Calu3 (cell line): ENCODE measurements around the gene KMT2D. TPM values are rescaled to one million over a fixed set of nuclear protein-coding genes. Genes with fewer than 3 reads are reported as not detected.

Experiments
- BruUV-seq: library from RNA; stranded (reverse); fragments of 400-500 nt; replicated peaks from 2 replicates; lab custom pipeline; 2021; lab: Mats Ljungman, UMichigan
- CTCF ChIA-PET: fragments of 300-600 bp; sonication (Branson Sonifier 250); formaldehyde crosslinking; loops from one replicate; lab custom pipeline; 2022; ENCODE audit warnings: antibody characterized with exemption; lab: Charles Lee
- DNase-seq: peaks from one replicate; pipeline ENCODE4 v3.0.0; 2022
- H3K27ac Mint-ChIP-seq: one replicate; pipeline ENCODE4 v1.8.0; 2022; ENCODE audit warnings: mixed read lengths; ENCODE audit not compliant: unreplicated experiment
- H3K27me3 Mint-ChIP-seq: one replicate; pipeline ENCODE4 v1.8.0; 2022; ENCODE audit warnings: mixed read lengths; ENCODE audit not compliant: unreplicated experiment
- H3K36me3 Mint-ChIP-seq: one replicate; pipeline ENCODE4 v1.8.0; 2022; ENCODE audit warnings: mild to moderate bottlenecking, moderate library complexity, mixed read lengths; ENCODE audit not compliant: insufficient read depth, unreplicated experiment
- H3K4me1 Mint-ChIP-seq: one replicate; pipeline ENCODE4 v1.8.0; 2022; ENCODE audit warnings: mild to moderate bottlenecking, low read depth, mixed read lengths; ENCODE audit not compliant: unreplicated experiment
- H3K4me3 Mint-ChIP-seq: one replicate; pipeline ENCODE4 v1.8.0; 2022; ENCODE audit warnings: mild to moderate bottlenecking, low read depth, moderate library complexity, mixed read lengths; ENCODE audit not compliant: unreplicated experiment
- H3K9me3 Mint-ChIP-seq: one replicate; pipeline ENCODE4 v1.8.0; 2022; ENCODE audit warnings: low read depth, mixed read lengths; ENCODE audit not compliant: unreplicated experiment
- CTCF ChIP-seq: fragments of 200-600 bp; IDR thresholded peaks from one replicate; pipeline ENCODE4 v1.8.0; 2022; ENCODE audit warnings: antibody characterized with exemption; ENCODE audit not compliant: unreplicated experiment
- intact Hi-C: fragments of 100-400 bp; cut with micrococcal nuclease; formaldehyde crosslinking; loops from one replicate; pipeline ENCODE4 v1.10.0; 2022; ENCODE audit not compliant: unreplicated experiment
- total RNA-seq: library from RNA; stranded (reverse); gene quantifications from 2 replicates; pipeline ENCODE4 v1.2.3, GENCODE V29; 2022

Gene KMT2D
- total RNA-seq, 1 experiment from 2014 or later, result 72.9 TPM

- intact Hi-C loops, result no loop called here
- no TSS peak for BruUV-seq
- TF ChIP-seq CTCF, result no peak
- H3K36me3 Mint-ChIP-seq, result peaks cover 10% of the 10 kb centered on the region
- peaks cover 9% of the 10 kb centered on the region for H3K4me1 Mint-ChIP-seq
- H3K27ac Mint-ChIP-seq, result no peak overlapping the region
- CTCF ChIA-PET, result interaction anchor here (1.9 kb wide), 1 partner anchor 10 kb away, joined by 8 read pairs; no protein-coding TSS in a partner anchor
- no peak for DNase-seq
- H3K27me3 Mint-ChIP-seq, result peaks cover 62% of the 10 kb centered on the region
- no peaks in the 10 kb centered on the region for H3K9me3 Mint-ChIP-seq
- peak overlapping the region; percentile 42 for H3K4me3 Mint-ChIP-seq
These were observed 33.2 kb upstream of the KMT2D start for GRCh38 chr12:49093792-49094159.

GRCh38 chr12:49092816-49093406 lies 32.3 kb upstream of the KMT2D start:
- Mint-ChIP-seq H3K4me3 (no peak overlapping the region), H3K36me3 (peaks cover 10% of the 10 kb centered on the region), H3K27me3 (peaks cover 65% of the 10 kb centered on the region), H3K4me1 (peaks cover 9% of the 10 kb centered on the region), H3K27ac (no peak overlapping the region), H3K9me3 (no peaks in the 10 kb centered on the region)
- BruUV-seq, result no TSS peak
- intact Hi-C loops, result no loop called here
- no peak for DNase-seq
- no peak for TF ChIP-seq CTCF
- CTCF ChIA-PET, result interaction anchor here (0.9 to 1.9 kb wide), 4 partner anchors 8 to 17 kb away, joined by 3 to 8 read pairs (median 4); partner anchors contain the start of gene LMBR1L

- DNase-seq, result peak; percentile 46
- CTCF ChIA-PET, result interaction anchor here (0.8 to 1.8 kb wide), 4 partner anchors 8 to 95 kb away, joined by 3 to 5 read pairs (median 3); partner anchors contain the start of gene LMBR1L
- TF ChIP-seq CTCF, result peak; percentile 34
- peak overlapping the region; percentile 30 for H3K4me3 Mint-ChIP-seq
- intact Hi-C loops, result no loop called here
- H3K9me3 Mint-ChIP-seq, result no peaks in the 10 kb centered on the region
- no peak overlapping the region for H3K27ac Mint-ChIP-seq
- BruUV-seq, result no TSS peak
- peaks cover 10% of the 10 kb centered on the region for H3K36me3 Mint-ChIP-seq
- H3K4me1 Mint-ChIP-seq, result peaks cover 9% of the 10 kb centered on the region
- peaks cover 65% of the 10 kb centered on the region for H3K27me3 Mint-ChIP-seq
These were observed 31.7 kb upstream of the KMT2D start for GRCh38 chr12:49092086-49092815.

GRCh38 chr12:49091836-49092085 lies 31.2 kb upstream of the KMT2D start:
- no peak for TF ChIP-seq CTCF
- no TSS peak for BruUV-seq
- CTCF ChIA-PET, result interaction anchor here (0.8 to 1.8 kb wide), 4 partner anchors 9 to 95 kb away, joined by 3 to 5 read pairs (median 3); partner anchors contain the start of gene LMBR1L
- no peaks in the 10 kb centered on the region for H3K9me3 Mint-ChIP-seq
- peaks cover 9% of the 10 kb centered on the region for H3K4me1 Mint-ChIP-seq
- no peak for DNase-seq
- H3K4me3 Mint-ChIP-seq, result peak overlapping the region; percentile 30
- H3K36me3 Mint-ChIP-seq, result peaks cover 10% of the 10 kb centered on the region
- no peak overlapping the region for H3K27ac Mint-ChIP-seq
- intact Hi-C loops, result no loop called here
- H3K27me3 Mint-ChIP-seq, result peaks cover 65% of the 10 kb centered on the region
